ENCODE results near the gene EEIG2. TPM values are rescaled to one million over a fixed set of nuclear protein-coding genes. Genes with fewer than 3 reads are reported as not detected.

The EEIG2 gene
- polyA plus RNA-seq, 1 experiment: 2.6 TPM

DNA sequence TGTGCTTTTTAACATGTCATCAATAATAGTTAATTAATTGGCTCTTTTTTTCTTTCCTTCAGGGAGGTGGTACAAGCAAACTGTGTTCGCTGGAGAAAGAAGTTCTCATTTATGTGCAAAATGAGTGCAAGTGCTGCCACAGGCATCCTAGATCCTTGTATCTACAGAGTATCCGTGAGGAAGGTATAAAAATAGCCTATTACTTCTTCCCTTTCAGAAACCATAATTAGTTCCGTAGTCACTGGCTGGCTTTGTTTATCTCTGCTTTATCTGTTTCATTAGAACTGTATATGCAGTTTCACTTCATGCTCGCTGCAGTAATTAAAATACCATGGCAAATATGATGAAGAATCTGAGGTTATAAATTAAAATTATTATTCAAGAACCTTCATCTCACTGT lies 40.6 kb downstream of the EEIG2 start:
- Histone ChIP-seq H3K36me3 (ENCODE audit: control insufficient read depth, insufficient read depth, low read length) (peaks cover 1% of the 10 kb centered on the region; the same call in 1 of the 2 replicates), H3K27me3 (ENCODE audit: control insufficient read depth, insufficient read depth, low read length) (no peaks in the 10 kb centered on the region), H3K4me3 (ENCODE audit: low read depth, low read length) (no peak overlapping the region)
- ChIA-PET POLR2A (no interaction called here), CTCF (no interaction called here)
- TF ChIP-seq, protein P1, sequence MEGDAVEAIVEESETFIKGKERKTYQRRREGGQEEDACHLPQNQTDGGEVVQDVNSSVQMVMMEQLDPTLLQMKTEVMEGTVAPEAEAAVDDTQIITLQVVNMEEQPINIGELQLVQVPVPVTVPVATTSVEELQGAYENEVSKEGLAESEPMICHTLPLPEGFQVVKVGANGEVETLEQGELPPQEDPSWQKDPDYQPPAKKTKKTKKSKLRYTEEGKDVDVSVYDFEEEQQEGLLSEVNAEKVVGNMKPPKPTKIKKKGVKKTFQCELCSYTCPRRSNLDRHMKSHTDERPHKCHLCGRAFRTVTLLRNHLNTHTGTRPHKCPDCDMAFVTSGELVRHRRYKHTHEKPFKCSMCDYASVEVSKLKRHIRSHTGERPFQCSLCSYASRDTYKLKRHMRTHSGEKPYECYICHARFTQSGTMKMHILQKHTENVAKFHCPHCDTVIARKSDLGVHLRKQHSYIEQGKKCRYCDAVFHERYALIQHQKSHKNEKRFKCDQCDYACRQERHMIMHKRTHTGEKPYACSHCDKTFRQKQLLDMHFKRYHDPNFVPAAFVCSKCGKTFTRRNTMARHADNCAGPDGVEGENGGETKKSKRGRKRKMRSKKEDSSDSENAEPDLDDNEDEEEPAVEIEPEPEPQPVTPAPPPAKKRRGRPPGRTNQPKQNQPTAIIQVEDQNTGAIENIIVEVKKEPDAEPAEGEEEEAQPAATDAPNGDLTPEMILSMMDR (IDR thresholded peaks at IDR 0.05; ENCODE audit: insufficient read depth, low read depth, low read length): no peak
- no peak for DNase-seq (ENCODE audit: low read depth)

DNA sequence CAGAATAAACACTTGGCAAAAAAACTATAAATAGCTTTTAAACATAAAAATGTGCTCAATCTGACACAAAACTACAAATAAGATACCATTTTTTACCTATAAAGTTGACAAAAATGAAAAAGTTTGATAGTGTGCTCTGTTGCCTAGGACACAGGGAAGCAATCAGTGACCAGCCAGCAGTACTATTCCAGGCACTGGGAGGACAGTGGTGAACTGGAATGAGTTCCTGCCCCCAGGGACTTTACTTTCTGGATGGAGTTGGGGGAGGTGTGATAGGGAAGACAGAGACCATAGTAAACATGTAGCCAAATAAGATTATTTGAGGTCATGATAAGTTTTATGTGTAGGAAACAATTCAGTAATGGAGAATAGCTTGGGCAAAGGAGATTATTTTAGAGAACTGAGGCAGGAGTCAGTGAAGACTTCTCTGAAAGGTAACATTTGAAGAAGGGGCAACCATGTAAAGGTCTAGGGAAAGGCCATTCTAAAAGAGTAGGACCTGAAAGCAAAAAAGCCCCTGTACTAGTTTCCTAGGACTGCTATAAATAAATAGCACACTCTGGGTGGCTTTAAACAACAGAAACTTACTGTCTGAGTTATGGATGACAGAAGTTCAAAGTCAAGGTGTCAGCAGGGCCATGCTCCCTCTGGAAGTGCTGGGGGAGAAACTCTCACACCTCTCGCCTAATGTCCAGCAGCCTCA lies 42.0 kb downstream of the EEIG2 start:
- H3K36me3 ChIP-seq (ENCODE audit: control insufficient read depth, insufficient read depth, low read length): peaks cover 1% of the 10 kb centered on the region; the same call in 1 of the 2 replicates
- TF ChIP-seq, protein P1 (IDR thresholded peaks at IDR 0.05; ENCODE audit: insufficient read depth, low read depth, low read length): no peak
- no peaks in the 10 kb centered on the region for H3K27me3 ChIP-seq (ENCODE audit: control insufficient read depth, insufficient read depth, low read length)
- H3K4me3 ChIP-seq (ENCODE audit: low read depth, low read length): no peak overlapping the region
- POLR2A ChIA-PET: no interaction called here
- DNase-seq (ENCODE audit: low read depth): no peak
- CTCF ChIA-PET: no interaction called here

DNA sequence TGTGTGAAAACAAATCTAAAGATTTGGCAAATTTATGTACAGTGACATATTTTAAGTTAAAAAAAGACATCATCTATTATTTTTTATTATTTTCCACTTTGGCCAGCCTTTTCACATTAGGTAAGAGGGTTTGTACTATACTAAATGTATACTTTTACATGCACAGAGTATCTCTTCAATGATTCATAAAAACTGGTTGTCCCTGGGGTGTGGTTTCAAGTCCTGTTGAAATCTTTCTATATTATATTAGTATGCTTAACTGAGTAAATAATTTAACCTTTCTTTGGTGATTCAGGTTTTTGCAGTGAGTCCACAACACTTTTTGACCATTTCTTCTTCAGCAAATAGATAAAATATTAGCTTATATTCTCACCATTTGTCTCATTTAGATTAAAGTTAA lies 45.7 kb downstream of the EEIG2 start:
- no peak for DNase-seq (ENCODE audit: low read depth)
- Histone ChIP-seq H3K36me3 (ENCODE audit: control insufficient read depth, insufficient read depth, low read length) (peaks cover 1% of the 10 kb centered on the region; the same call in 1 of the 2 replicates), H3K27me3 (ENCODE audit: control insufficient read depth, insufficient read depth, low read length) (no peaks in the 10 kb centered on the region), H3K4me3 (ENCODE audit: low read depth, low read length) (no peak overlapping the region)
- ChIA-PET CTCF (interaction anchor here (0.6 to 1.6 kb wide), 3 partner anchors 8 to 93 kb away, joined by 3 read pairs; no protein-coding TSS in a partner anchor), POLR2A (no interaction called here)
- TF ChIP-seq, protein P1 (IDR thresholded peaks at IDR 0.05; ENCODE audit: insufficient read depth, low read depth, low read length): no peak

DNA sequence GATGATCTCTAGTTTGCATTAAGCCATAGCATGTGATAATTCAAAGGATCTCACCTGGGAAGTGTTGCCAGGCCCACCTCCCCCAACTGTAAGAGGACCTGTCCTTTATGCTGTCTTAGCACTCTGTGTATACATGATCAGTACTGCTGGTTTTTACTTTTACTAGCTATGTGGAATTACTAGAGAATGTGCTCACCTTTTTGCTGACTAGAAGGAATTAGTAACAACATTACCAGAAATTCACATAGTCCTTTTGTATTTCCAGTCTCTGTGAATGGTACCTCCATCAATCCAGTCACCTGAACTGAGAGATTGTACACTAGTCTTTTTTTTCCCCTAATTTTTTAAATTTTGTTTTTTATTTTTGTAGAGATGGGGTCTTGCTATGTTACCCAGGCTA lies 46.6 kb downstream of the EEIG2 start:
- TF ChIP-seq, protein P1 (IDR thresholded peaks at IDR 0.05; ENCODE audit: insufficient read depth, low read depth, low read length): no peak
- peaks cover 1% of the 10 kb centered on the region; the same call in 1 of the 2 replicates for H3K36me3 ChIP-seq (ENCODE audit: control insufficient read depth, insufficient read depth, low read length)
- ChIA-PET POLR2A (no interaction called here), CTCF (interaction anchor here (0.9 kb wide), 1 partner anchor 11 kb away, joined by 3 read pairs; no protein-coding TSS in a partner anchor)
- DNase-seq (ENCODE audit: low read depth): no peak
- no peaks in the 10 kb centered on the region for H3K27me3 ChIP-seq (ENCODE audit: control insufficient read depth, insufficient read depth, low read length)
- no peak overlapping the region for H3K4me3 ChIP-seq (ENCODE audit: low read depth, low read length)

DNA sequence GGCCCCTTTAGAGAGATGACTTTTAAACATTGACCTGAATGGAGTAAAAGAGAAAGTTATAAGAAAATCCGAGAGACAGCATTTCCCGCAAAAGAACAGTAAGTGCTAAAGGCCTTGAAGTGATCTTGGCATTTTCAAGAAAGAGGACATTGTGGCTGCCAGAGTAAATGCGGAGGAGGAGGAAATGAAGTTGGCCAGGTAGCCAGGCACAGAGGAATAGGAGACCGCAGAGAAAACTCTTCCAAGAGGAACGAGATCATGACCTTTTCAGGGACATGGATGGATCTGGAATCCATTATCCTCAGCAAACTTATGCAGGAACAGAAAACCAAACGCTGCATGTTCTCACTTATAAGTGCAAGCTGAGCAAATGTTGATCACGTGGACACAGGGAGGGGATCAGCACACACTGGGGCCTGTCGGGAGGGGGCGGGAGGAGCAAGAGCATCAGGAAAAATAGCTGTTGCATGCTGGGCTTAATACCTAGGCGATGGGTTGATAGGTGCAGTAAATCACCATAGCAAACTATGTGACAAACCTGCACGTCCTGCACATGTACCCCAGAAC lies 49.7 kb downstream of the EEIG2 start:
- no peak for DNase-seq (ENCODE audit: low read depth)
- Histone ChIP-seq H3K4me3 (ENCODE audit: low read depth, low read length) (no peak overlapping the region), H3K27me3 (ENCODE audit: control insufficient read depth, insufficient read depth, low read length) (no peaks in the 10 kb centered on the region), H3K36me3 (ENCODE audit: control insufficient read depth, insufficient read depth, low read length) (no peaks in the 10 kb centered on the region)
- CTCF ChIA-PET: no interaction called here
- POLR2A ChIA-PET: no interaction called here
- TF ChIP-seq, protein P1 (IDR thresholded peaks at IDR 0.05; ENCODE audit: insufficient read depth, low read depth, low read length): no peak

Other genes with a start within 250 kb of the EEIG2 start
- gene NBPF6, start 109.8 kb upstream of the EEIG2 start, polyA plus RNA-seq (2011; rRNA removed): not detected in 2 replicates
- 2.2 and 3.9 TPM in 2 replicates for gene HENMT1, start 101.0 kb downstream of the EEIG2 start, polyA plus RNA-seq (2011; rRNA removed)
- 13.3 and 20.1 TPM in 2 replicates for gene PRPF38B, start 132.2 kb downstream of the EEIG2 start, polyA plus RNA-seq (2011; rRNA removed)
- gene FNDC7, start 152.8 kb downstream of the EEIG2 start, polyA plus RNA-seq (2011; rRNA removed): not detected in 2 replicates
- gene STXBP3, start 186.6 kb downstream of the EEIG2 start, polyA plus RNA-seq (2011; rRNA removed): 10.8 and 25.0 TPM in 2 replicates